Esophagus muscularis mucosa (tissue), 4 donors: Measurements from ENCODE around the gene ZNF662. TPM values are rescaled to one million over a fixed set of nuclear protein-coding genes. Genes with fewer than 3 reads are reported as not detected.

ENCODE experiments used
- DNase-seq: peaks from one replicate; pipeline ENCODE4 v3.0.0-alpha.2; 2017; ENCODE audit errors: extremely low spot score
- H3K27ac ChIP-seq, 4 donors: fragments of 200-600 bp; sonication (generic); replicated peaks in 1 of 4; 1 replicate in 3 of 4; 2 replicates in 1 of 4; pipeline ENCODE4 v1.5.1; 2016 to 2019; ENCODE audit warnings: mild to moderate bottlenecking in 1 of 4
- H3K27me3 ChIP-seq, 4 donors: fragments of 200-600 bp; sonication (generic); one replicate each; pipeline versions ENCODE4 v1.5.1 to v1.6.0; 2016 to 2019
- H3K36me3 ChIP-seq, 4 donors: fragments of 200-600 bp; sonication (generic); one replicate each; pipeline ENCODE4 v1.5.1; 2016 to 2019
- H3K4me1 ChIP-seq, 4 donors: fragments of 200-600 bp; sonication (generic); one replicate each; pipeline ENCODE4 v1.5.1; 2016 to 2019
- H3K4me3 ChIP-seq, 4 donors: fragments of 200-600 bp; sonication (generic); 1 replicate in 2 of 4; 2 replicates in 2 of 4; pipeline ENCODE4 v1.5.1; 2016 to 2019; ENCODE audit warnings: mild to moderate bottlenecking in 4 of 4, moderate library complexity in 1 of 4
- H3K9me3 ChIP-seq, 4 donors: fragments of 200-600 bp; sonication (generic); 1 replicate in 3 of 4; 2 replicates in 1 of 4; pipeline ENCODE4 v1.5.1; 2016 to 2019
- EP300 ChIP-seq: sonication (generic); formaldehyde crosslinking; IDR thresholded peaks from one replicate; pipeline ENCODE4 v1.6.1; 2017; ENCODE audit warnings: antibody characterized with exemption
- POLR2A ChIP-seq: fragments of 450-650 bp; IDR thresholded peaks from one replicate; pipeline ENCODE4 v1.6.1; 2017; ENCODE audit warnings: antibody characterized with exemption, moderate library complexity, mild to moderate bottlenecking, low read depth
- POLR2AphosphoS5 ChIP-seq, 2 donors: sonication (generic); formaldehyde crosslinking; IDR thresholded peaks; one replicate each; pipeline ENCODE4 v1.6.1; 2017; ENCODE audit warnings: antibody characterized with exemption in 2 of 2
- WGBS: methylation state at CpG from one replicate; pipeline ENCODE4 v1.1.5; 2018; 5-methylcytosine and 5-hydroxymethylcytosine counted together
- intact Hi-C: fragments of 100-400 bp; cut with DNase I; formaldehyde crosslinking; loops from one replicate; pipeline ENCODE4 v1.15.1; 2023
- total RNA-seq, 4 donors: library from RNA; depleted of rRNA; stranded (reverse); fragments of >200 nt; gene quantifications; one replicate each; pipeline versions ENCODE4 v1.1.0 to v1.2.1, GENCODE V29; 2016
- TF ChIP-seq, protein P1 (sequence below), 3 experiments: fragments of 200-600 bp in 2 of 3; fragments of 450-650 bp in 1 of 3; sonication (generic) in 2 of 3; IDR thresholded peaks; one replicate each; pipeline ENCODE4 v1.5.1; 2017 to 2019; ENCODE audit warnings: antibody characterized with exemption in 3 of 3, mild to moderate bottlenecking in 2 of 3, moderate library complexity in 1 of 3

ZNF662 gene
- total RNA-seq, 4 donors from 2014 or later: 4.0 to 11.6 (median 5.3) TPM

DNA sequence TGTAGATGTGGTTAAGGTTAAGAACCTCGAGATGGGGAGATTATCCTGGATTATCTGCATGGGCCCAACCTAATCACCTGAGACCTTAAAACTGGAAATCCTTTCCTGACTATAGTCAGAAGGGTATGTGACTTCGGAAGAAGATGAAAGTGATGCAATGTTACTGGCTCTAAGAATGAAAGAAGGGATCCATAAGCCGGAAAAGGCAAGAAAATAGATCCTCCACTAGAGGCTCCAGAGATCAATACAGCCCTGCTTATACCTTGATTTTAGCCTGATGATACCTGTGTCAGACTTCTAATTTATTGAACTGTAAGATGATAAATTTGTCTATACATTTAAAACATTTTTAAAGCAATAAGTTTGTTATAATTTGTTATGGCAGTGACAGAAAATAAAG lies 51.6 kb downstream of the ZNF662 start:
- TF ChIP-seq EP300 (no peak), POLR2A (no peak), POLR2AphosphoS5 (IDR thresholded peaks at IDR 0.05) (no peak)
- TF ChIP-seq, protein P1, sequence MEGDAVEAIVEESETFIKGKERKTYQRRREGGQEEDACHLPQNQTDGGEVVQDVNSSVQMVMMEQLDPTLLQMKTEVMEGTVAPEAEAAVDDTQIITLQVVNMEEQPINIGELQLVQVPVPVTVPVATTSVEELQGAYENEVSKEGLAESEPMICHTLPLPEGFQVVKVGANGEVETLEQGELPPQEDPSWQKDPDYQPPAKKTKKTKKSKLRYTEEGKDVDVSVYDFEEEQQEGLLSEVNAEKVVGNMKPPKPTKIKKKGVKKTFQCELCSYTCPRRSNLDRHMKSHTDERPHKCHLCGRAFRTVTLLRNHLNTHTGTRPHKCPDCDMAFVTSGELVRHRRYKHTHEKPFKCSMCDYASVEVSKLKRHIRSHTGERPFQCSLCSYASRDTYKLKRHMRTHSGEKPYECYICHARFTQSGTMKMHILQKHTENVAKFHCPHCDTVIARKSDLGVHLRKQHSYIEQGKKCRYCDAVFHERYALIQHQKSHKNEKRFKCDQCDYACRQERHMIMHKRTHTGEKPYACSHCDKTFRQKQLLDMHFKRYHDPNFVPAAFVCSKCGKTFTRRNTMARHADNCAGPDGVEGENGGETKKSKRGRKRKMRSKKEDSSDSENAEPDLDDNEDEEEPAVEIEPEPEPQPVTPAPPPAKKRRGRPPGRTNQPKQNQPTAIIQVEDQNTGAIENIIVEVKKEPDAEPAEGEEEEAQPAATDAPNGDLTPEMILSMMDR (IDR thresholded peaks at IDR 0.05): no peak
- Histone ChIP-seq H3K4me1 (peaks cover 0 to 9% (median 8%) of the 10 kb centered on the region in 4 donors), H3K36me3 (no peaks in the 10 kb centered on the region), H3K27ac (no peak overlapping the region), H3K4me3 (no peak overlapping the region), H3K27me3 (no peaks in the 10 kb centered on the region), H3K9me3 (no peaks in the 10 kb centered on the region)
- whole genome bisulfite sequencing: 89% methylated on average over 3 of the region's 3 CpGs
- intact Hi-C loops: no loop called here
- DNase-seq: no peak

- TF ChIP-seq POLR2A: no peak
- TF ChIP-seq, protein P1 (IDR thresholded peaks at IDR 0.05): no peak
- no peak for TF ChIP-seq POLR2AphosphoS5 (IDR thresholded peaks at IDR 0.05)
- TF ChIP-seq EP300: no peak
- Histone ChIP-seq H3K27me3 (no peaks in the 10 kb centered on the region), H3K27ac (no peak overlapping the region), H3K4me3 (no peak overlapping the region), H3K4me1 (peaks cover 0 to 9% (median 8%) of the 10 kb centered on the region in 4 donors), H3K9me3 (no peaks in the 10 kb centered on the region), H3K36me3 (no peaks in the 10 kb centered on the region)
- intact Hi-C loops: loop anchor here (2.0 to 10.0 kb wide), 2 partner anchors 195 to 545 kb away; no protein-coding TSS in a partner anchor
- DNase-seq: no peak
- 76% methylated on average over 5 of the region's 5 CpGs for WGBS
Observed at GRCh38 chr3:42960282-42960681, 54.3 kb downstream of the ZNF662 start.

DNA sequence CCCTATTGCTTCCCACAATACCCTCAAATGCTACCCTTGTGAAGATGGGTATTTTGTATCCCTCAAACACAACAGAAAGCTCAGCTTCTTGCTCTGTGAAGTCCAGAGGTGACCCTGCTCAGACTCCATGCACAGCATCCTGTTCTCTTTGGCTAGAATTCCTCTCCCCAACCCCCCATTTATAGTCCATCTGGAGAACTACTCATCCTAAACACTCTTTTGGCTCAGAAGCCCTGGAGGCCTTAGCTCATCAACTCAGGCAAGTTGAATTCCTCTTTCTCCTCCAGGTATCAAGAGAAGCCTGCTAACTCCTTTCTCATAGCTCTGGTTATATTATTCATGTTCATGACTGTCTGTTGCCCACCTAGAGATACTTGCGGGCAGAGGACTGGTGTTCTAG lies 54.8 kb downstream of the ZNF662 start:
- Histone ChIP-seq H3K27ac (no peak overlapping the region), H3K27me3 (no peaks in the 10 kb centered on the region), H3K36me3 (no peaks in the 10 kb centered on the region), H3K4me1 (peaks cover 0 to 9% (median 8%) of the 10 kb centered on the region in 4 donors), H3K9me3 (no peaks in the 10 kb centered on the region), H3K4me3 (no peak overlapping the region)
- DNase-seq: no peak
- WGBS: 85% methylated on average over 1 of the region's 1 CpG
- intact Hi-C loops: loop anchor here (2.0 to 10.0 kb wide), 2 partner anchors 194 to 544 kb away; no protein-coding TSS in a partner anchor
- TF ChIP-seq, protein P1 (IDR thresholded peaks at IDR 0.05): no peak
- TF ChIP-seq EP300 (no peak), POLR2A (no peak), POLR2AphosphoS5 (IDR thresholded peaks at IDR 0.05) (no peak)

DNA sequence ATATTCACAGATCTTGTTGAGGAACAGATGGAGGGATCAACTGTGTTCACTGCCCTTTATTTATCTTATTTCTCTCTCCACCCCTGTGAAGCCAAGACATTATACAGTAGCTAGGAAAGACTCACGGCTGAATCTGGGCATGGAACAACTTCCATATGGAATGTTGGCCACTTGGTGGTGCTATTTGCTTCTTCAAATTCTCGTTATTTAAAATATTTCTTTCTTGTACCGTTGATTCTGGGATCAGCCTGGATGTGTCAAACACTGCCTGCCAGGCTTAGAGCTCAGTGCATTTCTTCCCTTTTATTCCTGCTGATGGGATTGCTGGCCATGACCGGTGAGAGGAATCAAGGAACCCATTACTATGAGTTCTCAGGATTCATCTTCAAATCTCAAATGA lies 55.7 kb downstream of the ZNF662 start:
- intact Hi-C loops: loop anchor here (2.0 to 10.0 kb wide), 2 partner anchors 193 to 543 kb away; no protein-coding TSS in a partner anchor
- no peak for TF ChIP-seq EP300
- TF ChIP-seq POLR2AphosphoS5 (IDR thresholded peaks at IDR 0.05): no peak
- no peak for TF ChIP-seq POLR2A
- TF ChIP-seq, protein P1 (IDR thresholded peaks at IDR 0.05): peak; percentile 72 to 74 (median 72)
- Histone ChIP-seq H3K4me3 (no peak overlapping the region), H3K27me3 (no peaks in the 10 kb centered on the region), H3K36me3 (no peaks in the 10 kb centered on the region), H3K9me3 (no peaks in the 10 kb centered on the region), H3K4me1 (peaks cover 0 to 9% (median 8%) of the 10 kb centered on the region in 4 donors), H3K27ac (no peak overlapping the region)
- WGBS: 4% methylated on average over 4 of the region's 4 CpGs
- DNase-seq: no peak

DNA sequence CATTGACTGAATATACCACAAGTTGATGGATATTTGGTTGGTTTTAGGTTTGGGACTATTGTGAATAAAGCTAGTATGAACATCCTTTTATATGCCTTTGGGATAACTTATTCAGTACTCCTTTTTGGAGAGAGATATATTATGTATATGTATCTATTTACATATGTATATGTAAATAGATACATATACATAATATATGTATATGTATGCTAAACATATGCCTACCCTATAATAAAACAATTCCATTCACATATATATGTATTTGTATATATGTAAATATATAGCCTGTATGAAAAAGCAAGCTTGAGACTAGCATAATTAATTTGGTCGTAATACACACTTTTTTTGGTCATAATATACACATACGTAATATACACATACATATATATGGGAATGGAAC lies 57.3 kb downstream of the ZNF662 start:
- Histone ChIP-seq H3K27ac (no peak overlapping the region), H3K4me3 (no peak overlapping the region), H3K9me3 (no peaks in the 10 kb centered on the region), H3K4me1 (peaks cover 0 to 9% (median 8%) of the 10 kb centered on the region in 4 donors), H3K27me3 (no peaks in the 10 kb centered on the region), H3K36me3 (no peaks in the 10 kb centered on the region)
- TF ChIP-seq POLR2AphosphoS5 (IDR thresholded peaks at IDR 0.05): no peak
- TF ChIP-seq POLR2A: no peak
- TF ChIP-seq EP300: no peak
- TF ChIP-seq, protein P1 (IDR thresholded peaks at IDR 0.05): no peak
- 89% methylated on average over 2 of the region's 2 CpGs for WGBS
- intact Hi-C loops: loop anchor here (10.0 kb wide), 1 partner anchor 542 kb away; no protein-coding TSS in a partner anchor
- DNase-seq: no peak
